DMS114 treated with DMSO at 0.1 percent for 48 hours (cell line): ENCODE data around the gene ITPK1.
"Not testable (repeated sequence)": the region's sequence is repeated elsewhere in the genome, so short reads cannot be mapped to it uniquely, and the experiment has no call there.

ENCODE experiments used
- DNase-seq: peaks from one replicate; lab custom pipeline; 2025; ENCODE audit not compliant: unreplicated experiment; lab: John Stamatoyannopoulos, UW

Gene ITPK1

GRCh38 chr14:93062013-93062412, 53.7 kb downstream of the ITPK1 start:
- DNase-seq: not testable (repeated sequence)

GRCh38 chr14:93061380-93062012, 54.2 kb downstream of the ITPK1 start:
- no peak for DNase-seq

- DNase-seq: no peak
Observed at GRCh38 chr14:93060841-93061240, 54.9 kb downstream of the ITPK1 start.

- no peak for DNase-seq
Observed at GRCh38 chr14:93059917-93060545, 55.7 kb downstream of the ITPK1 start.

GRCh38 chr14:93059260-93059659, 56.5 kb downstream of the ITPK1 start:
- DNase-seq: no peak

- no peak for DNase-seq
Observed at GRCh38 chr14:93057586-93058280, 58.0 kb downstream of the ITPK1 start.

- DNase-seq: no peak
Observed at GRCh38 chr14:93056840-93057585, 58.7 kb downstream of the ITPK1 start.

- DNase-seq: no peak
Observed at GRCh38 chr14:93056166-93056839, 59.4 kb downstream of the ITPK1 start.

- no peak for DNase-seq
Observed at GRCh38 chr14:93055651-93056115, 60.0 kb downstream of the ITPK1 start.

GRCh38 chr14:93054876-93055275, 60.8 kb downstream of the ITPK1 start:
- no peak for DNase-seq

- no peak for DNase-seq
Observed at GRCh38 chr14:93054006-93054405, 61.7 kb downstream of the ITPK1 start.

GRCh38 chr14:93051600-93052546, 63.9 kb downstream of the ITPK1 start:
- no peak for DNase-seq

- no peak for DNase-seq
Observed at GRCh38 chr14:93050761-93051160, 65.0 kb downstream of the ITPK1 start.

- no peak for DNase-seq
Observed at GRCh38 chr14:93049867-93050331, 65.8 kb downstream of the ITPK1 start.

- DNase-seq: no peak
Observed at GRCh38 chr14:93049315-93049714, 66.4 kb downstream of the ITPK1 start.

GRCh38 chr14:93048843-93049242, 66.9 kb downstream of the ITPK1 start:
- no peak for DNase-seq

GRCh38 chr14:93047661-93048060, 68.1 kb downstream of the ITPK1 start:
- no peak for DNase-seq

- DNase-seq: no peak
Observed at GRCh38 chr14:93047157-93047556, 68.6 kb downstream of the ITPK1 start.

- DNase-seq: no peak
Observed at GRCh38 chr14:93046705-93047050, 69.0 kb downstream of the ITPK1 start.
